Smooth muscle cell of the umbilical artery (primary cell): Measurements from ENCODE around the gene MINAR2. TPM values are rescaled to one million over a fixed set of nuclear protein-coding genes. Genes with fewer than 3 reads are reported as not detected.

Experiments
- total RNA-seq: library from RNA; depleted of rRNA; stranded (reverse); fragments of >200 nt; gene quantifications from 2 replicates; pipeline ENCODE4 v1.2.3, GENCODE V29; 2014

Gene MINAR2
- not detected in 2 replicates for total RNA-seq

GRCh38 chr5:129747572-129748407 lies at the start of gene MINAR2:
Gene MINAR2, plus strand, starts transcription at chr5:129748094. Its CDS starts 97 bp downstream, at chr5:129748191.

Other genes starting within 250 kb of the MINAR2 start
- gene CHSY3, start 156.4 kb downstream of the MINAR2 start, total RNA-seq: 43.7 and 53.7 TPM in 2 replicates